B cell (primary cell): Measurements from ENCODE around the gene RABGAP1L. TPM values are rescaled to one million over a fixed set of nuclear protein-coding genes. Genes with fewer than 3 reads are reported as not detected.
A peak's percentile ranks its signal among the peaks of the same experiment; 100 is the strongest.
"Not testable (repeated sequence)": the region's sequence is repeated elsewhere in the genome, so short reads cannot be mapped to it uniquely, and the experiment has no call there.

Experiments used
- ATAC-seq: fragments of 200-7000 bp; cut with Tn5 transposase; one replicate; pipeline ENCODE4 v1.10.0; 2021; ENCODE audit warnings: low read depth, mild to moderate bottlenecking, moderate number of reproducible peaks, moderate library complexity
- CTCF ChIA-PET: fragments of 350-600 bp; sonication (Branson Sonifier 250); formaldehyde crosslinking; loops from one replicate; lab custom pipeline; 2021; ENCODE audit warnings: antibody characterized with exemption, inconsistent platforms; lab: Charles Lee
- POLR2A ChIA-PET: fragments of 350-600 bp; sonication (Branson Sonifier 250); formaldehyde crosslinking; loops from one replicate; lab custom pipeline; 2021; ENCODE audit warnings: antibody characterized with exemption; lab: Charles Lee
- DNase-seq: peaks from one replicate; pipeline ENCODE4 v3.0.0; 2013
- H2AFZ ChIP-seq: 2 replicates; pipeline ENCODE4 v1.6.1; 2012; ENCODE audit warnings: mild to moderate bottlenecking, low read depth, low read length; ENCODE audit not compliant: insufficient read depth, poor library complexity, severe bottlenecking
- H3K27ac ChIP-seq, 2 donors: 1 replicate in 1 of 2; 2 replicates in 1 of 2; pipeline ENCODE4 v1.5.1; 2012 to 2013; ENCODE audit warnings: low read length in 2 of 2, mild to moderate bottlenecking in 2 of 2, moderate library complexity in 1 of 2
- H3K27me3 ChIP-seq, 4 experiments: fragments of 200-600 bp in 1 of 4; sonication (generic) in 1 of 4; replicated peaks in 1 of 4; 1 replicate in 2 of 4; 2 replicates in 2 of 4; pipeline versions ENCODE4 v1.6.1 to v1.7.0; 2013 to 2016; ENCODE audit warnings: low read length in 3 of 4, mild to moderate bottlenecking in 2 of 4, mixed read lengths in 1 of 4, moderate library complexity in 1 of 4; ENCODE audit not compliant: insufficient read depth in 4 of 4, control insufficient read depth in 3 of 4; ENCODE audit errors: control extremely low read depth in 1 of 4
- H3K36me3 ChIP-seq, 2 experiments: replicated peaks in 1 of 2; 1 replicate in 1 of 2; 2 replicates in 1 of 2; pipeline versions ENCODE4 v1.6.1 to v1.7.1; 2013; ENCODE audit warnings: low read length in 1 of 2; ENCODE audit not compliant: insufficient read depth in 2 of 2, control insufficient read depth in 1 of 2; ENCODE audit errors: control extremely low read depth in 1 of 2, extremely low read depth in 1 of 2
- H3K4me1 ChIP-seq, 2 donors: fragments of 200-600 bp in 1 of 2; sonication (generic) in 1 of 2; 1 replicate in 1 of 2; 2 replicates in 1 of 2; pipeline versions ENCODE4 v1.5.1 to v1.6.1; 2013 to 2017; ENCODE audit warnings: low read length in 2 of 2; ENCODE audit not compliant: control insufficient read depth in 2 of 2, insufficient read depth in 2 of 2
- H3K4me2 ChIP-seq: replicated peaks from 2 replicates; pipeline ENCODE3; 2012; ENCODE audit warnings: mild to moderate bottlenecking, low read depth, low read length; ENCODE audit not compliant: poor library complexity, severe bottlenecking
- H3K4me3 ChIP-seq, 5 experiments: fragments of 200-600 bp in 1 of 5; sonication (generic) in 1 of 5; 1 replicate in 3 of 5; 2 replicates in 2 of 5; pipeline versions ENCODE4 v1.5.1 to v1.7.0; 2011 to 2016; ENCODE audit warnings: low read length in 4 of 5, mild to moderate bottlenecking in 4 of 5, low read depth in 2 of 5, control low read depth in 1 of 5, moderate library complexity in 1 of 5; ENCODE audit not compliant: insufficient read depth in 1 of 5; ENCODE audit errors: control extremely low read depth in 1 of 5, extremely low read depth in 1 of 5
- H3K79me2 ChIP-seq: fragments of 200-600 bp; sonication (generic); one replicate; pipeline ENCODE4 v1.6.0; 2016; ENCODE audit warnings: low read length; ENCODE audit not compliant: control insufficient read depth, insufficient read depth
- H3K9ac ChIP-seq: fragments of 200-600 bp; sonication (generic); 2 replicates; pipeline ENCODE4 v1.6.1; 2017; ENCODE audit warnings: mild to moderate bottlenecking, low read length, moderate library complexity
- H3K9me3 ChIP-seq, 3 donors: one replicate each; pipeline versions ENCODE4 v1.6.1 to v1.7.1; 2013; ENCODE audit warnings: low read length in 2 of 3; ENCODE audit not compliant: control insufficient read depth in 2 of 3, insufficient read depth in 1 of 3; ENCODE audit errors: control extremely low read depth in 1 of 3
- H4K20me1 ChIP-seq: 2 replicates; pipeline ENCODE4 v1.6.0; 2012; ENCODE audit warnings: mild to moderate bottlenecking, low read length; ENCODE audit not compliant: insufficient read depth, control insufficient read depth, poor library complexity, severe bottlenecking
- H3K27ac Mint-ChIP-seq: one replicate; pipeline ENCODE4 v1.8.0; 2021; ENCODE audit warnings: mixed read lengths
- H3K27me3 Mint-ChIP-seq: one replicate; pipeline ENCODE4 v1.8.0; 2021; ENCODE audit warnings: mixed read lengths
- H3K4me1 Mint-ChIP-seq: one replicate; pipeline ENCODE4 v1.8.0; 2021; ENCODE audit warnings: mixed read lengths
- H3K4me3 Mint-ChIP-seq: one replicate; pipeline ENCODE4 v1.8.0; 2021; ENCODE audit warnings: mixed read lengths
- H3K9me3 Mint-ChIP-seq: one replicate; pipeline ENCODE4 v1.8.0; 2022; ENCODE audit warnings: mixed read lengths; ENCODE audit not compliant: insufficient read depth
- CTCF ChIP-seq: fragments of 200-600 bp; IDR thresholded peaks from one replicate; pipeline ENCODE4 v1.8.0; 2022; ENCODE audit warnings: antibody characterized with exemption, mild to moderate bottlenecking
- EZH2 ChIP-seq: IDR thresholded peaks from 2 replicates; pipeline ENCODE4 v1.6.1; 2012; ENCODE audit warnings: borderline replicate concordance, low read depth, mild to moderate bottlenecking, moderate library complexity, low read length; ENCODE audit not compliant: insufficient read depth, poor library complexity, severe bottlenecking
- WGBS: methylation state at CpG from one replicate; pipeline ENCODE4 v1.1.5; 2013; ENCODE audit warnings: missing lambda C conversion rate; ENCODE audit not compliant: insufficient coverage; 5-methylcytosine and 5-hydroxymethylcytosine counted together
- intact Hi-C: fragments of 100-400 bp; cut with micrococcal nuclease; formaldehyde crosslinking; loops from one replicate; pipeline ENCODE4 v1.10.0; 2022
- polyA plus RNA-seq: library from polyadenylated mRNA; depleted of rRNA; stranded (reverse); fragments of >200 nt; gene quantifications from 2 replicates; pipeline ENCODE4 v1.2.3, GENCODE V29; 2012
- total RNA-seq, 2 donors: library from RNA; stranded (reverse); fragments of 120-200 nt in 1 of 2; gene quantifications; 1 replicate in 1 of 2; 2 replicates in 1 of 2; pipeline versions ENCODE4 v1.2.3 to v1.2.4, GENCODE V29; 2013 to 2022

The RABGAP1L gene
- total and polyA plus RNA-seq, 2 donors (not counting 1 experiment from before 2014, with no cell fraction given) = 34.9 to 159 TPM

DNA sequence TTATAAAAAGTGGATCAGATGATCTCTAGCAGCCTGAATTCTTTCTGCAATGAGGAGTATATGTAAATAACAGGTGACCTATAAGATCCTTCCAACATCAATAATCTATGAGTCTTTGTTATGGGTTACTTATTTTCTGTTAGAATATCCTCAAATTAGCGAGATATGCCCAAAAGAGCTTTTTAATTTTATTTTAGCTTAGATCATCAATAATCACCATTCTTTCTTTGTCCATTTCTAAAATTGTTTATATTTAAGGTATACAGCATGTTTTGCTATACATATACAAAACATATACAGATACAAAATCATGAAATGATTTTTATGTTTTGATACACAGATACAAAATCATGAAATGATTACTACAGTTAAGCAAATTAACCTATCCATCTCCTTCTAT lies 11.8 kb downstream of the RABGAP1L start:
- Mint-ChIP-seq H3K4me3 (peak overlapping the region; percentile 15), H3K27ac (no peak overlapping the region), H3K4me1 (peaks cover 64% of the 10 kb centered on the region), H3K27me3 (no peaks in the 10 kb centered on the region), H3K9me3 (no peaks in the 10 kb centered on the region)
- intact Hi-C loops = no loop called here
- Histone ChIP-seq H3K4me1 (peaks cover 14 to 28% of the 10 kb centered on the region in 2 donors), H3K27ac (no peak overlapping the region), H3K4me3 (no peak overlapping the region), H3K79me2 (peaks cover 98% of the 10 kb centered on the region), H2AFZ (no peak overlapping the region), H3K27me3 (no peaks in the 10 kb centered on the region), H3K9ac (no peak overlapping the region), H3K4me2 (no peak overlapping the region), H4K20me1 (peaks cover 19% of the 10 kb centered on the region), H3K36me3 (no peaks in the 10 kb centered on the region), H3K9me3 (no peaks in the 10 kb centered on the region)
- ATAC-seq (no peak), DNase-seq (no peak)
- ChIA-PET CTCF (interaction anchor here (0.6 kb wide), 2 partner anchors 276 to 529 kb away, joined by 3 read pairs; no protein-coding TSS in a partner anchor), POLR2A (no interaction called here)
- TF ChIP-seq CTCF = no peak
- TF ChIP-seq EZH2 = no peak
- WGBS = no CpG with 5 or more reads among the region's 1 CpG

DNA sequence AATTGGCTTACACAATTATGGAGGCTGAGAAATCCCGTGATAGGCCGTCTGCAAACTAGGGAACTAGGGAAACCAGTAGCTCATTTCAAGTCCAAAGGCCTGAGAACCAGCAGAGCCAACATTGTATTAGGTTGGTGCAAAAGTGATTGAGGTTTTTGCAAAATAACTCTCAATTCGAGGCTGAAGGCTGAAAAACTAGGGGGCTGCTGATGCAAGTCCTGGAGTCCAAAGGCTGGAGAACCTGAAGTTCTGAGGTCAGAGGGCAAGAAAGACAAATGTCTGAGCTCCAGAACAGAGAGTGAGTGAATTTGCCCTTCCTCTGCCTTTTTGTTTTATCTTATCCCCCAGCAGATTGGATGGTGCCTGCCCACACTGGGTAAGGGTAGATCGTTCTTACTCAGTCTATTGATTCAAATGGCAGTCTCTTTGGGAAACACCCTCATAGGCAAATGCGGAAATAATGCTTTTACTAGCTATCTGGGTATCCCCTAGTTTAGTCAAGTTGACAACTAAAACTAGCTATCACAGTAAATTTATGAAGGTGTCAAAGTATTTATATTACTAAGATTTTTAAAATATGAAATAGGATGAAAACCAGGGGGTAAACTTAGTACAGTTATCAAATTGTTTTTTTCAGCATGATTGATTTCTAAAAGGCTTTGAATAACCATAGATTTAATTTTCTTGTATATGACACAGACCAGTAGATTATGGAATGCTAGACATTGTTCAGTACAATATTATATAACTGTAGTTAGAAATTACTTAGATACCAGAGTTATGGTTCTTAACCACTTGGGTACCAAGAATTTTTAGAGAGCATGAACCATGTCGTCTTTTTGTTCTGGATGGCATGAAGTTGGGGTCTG lies 15.4 kb downstream of the RABGAP1L start:
- Histone ChIP-seq H3K27ac (no peak overlapping the region), H3K4me3 (no peak overlapping the region), H3K79me2 (peaks cover 97% of the 10 kb centered on the region), H3K9me3 (no peaks in the 10 kb centered on the region), H4K20me1 (peaks cover 31% of the 10 kb centered on the region), H2AFZ (no peak overlapping the region), H3K4me1 (peaks cover 0 to 6% of the 10 kb centered on the region in 2 donors), H3K9ac (no peak overlapping the region), H3K36me3 (no peaks in the 10 kb centered on the region), H3K4me2 (no peak overlapping the region), H3K27me3 (no peaks in the 10 kb centered on the region)
- WGBS = 77% methylated on average over 4 of the region's 6 CpGs
- ChIA-PET POLR2A (no interaction called here), CTCF (interaction anchor here (0.9 to 1.3 kb wide), 3 partner anchors 8 to 80 kb away, joined by 3 to 4 read pairs (median 3); no protein-coding TSS in a partner anchor)
- ATAC-seq (peak; percentile 17), DNase-seq (peak; percentile 27)
- H3K4me3 Mint-ChIP-seq = no peak overlapping the region
- H3K27ac Mint-ChIP-seq = no peak overlapping the region
- TF ChIP-seq CTCF (no peak), EZH2 (no peak)
- intact Hi-C loops = no loop called here
- peaks cover 5% of the 10 kb centered on the region for H3K9me3 Mint-ChIP-seq
- H3K27me3 Mint-ChIP-seq = no peaks in the 10 kb centered on the region
- peaks cover 52% of the 10 kb centered on the region for H3K4me1 Mint-ChIP-seq

GRCh38 chr1:174178459-174178858 lies 19.1 kb downstream of the RABGAP1L start:
- Mint-ChIP-seq H3K4me1 (peaks cover 54% of the 10 kb centered on the region), H3K27ac (peak overlapping the region; percentile 37)
- H3K36me3 ChIP-seq, H3K9ac ChIP-seq, DNase-seq, H2AFZ ChIP-seq, POLR2A ChIA-PET, H3K27ac ChIP-seq, H3K9me3 ChIP-seq, H3K9me3 Mint-ChIP-seq, H3K27me3 Mint-ChIP-seq, H3K4me3 Mint-ChIP-seq, H3K27me3 ChIP-seq, intact Hi-C loops, H3K4me3 ChIP-seq, ATAC-seq, H3K4me1 ChIP-seq, H3K4me2 ChIP-seq: not testable (repeated sequence)
- CTCF ChIA-PET = interaction anchor here (0.5 kb wide), 1 partner anchor 305 kb away, joined by 5 read pairs; no protein-coding TSS in a partner anchor
- no CpG with 5 or more reads among the region's 2 CpGs for WGBS
- Histone ChIP-seq H4K20me1 (peaks cover 37% of the 10 kb centered on the region), H3K79me2 (peaks cover 97% of the 10 kb centered on the region)
